HEK293 (cell line): ENCODE data around the gene EVI5.

ENCODE experiments used
- CTCF ChIA-PET: fragments of 350-600 bp; formaldehyde crosslinking; extraction: SDS; loops from one replicate; lab custom pipeline; 2021; ENCODE audit warnings: antibody characterized with exemption; lab: Yijun Ruan, JAX
- POLR2A ChIA-PET: fragments of 300-600 bp; formaldehyde crosslinking; extraction: SDS; loops from one replicate; lab custom pipeline; 2020; ENCODE audit warnings: antibody characterized with exemption, inconsistent platforms; lab: Yijun Ruan, JAX
- H3K27ac ChIP-seq: fragments of 200-500 bp; sonication (Bioruptor generic); 2 replicates; pipeline ENCODE4 v1.5.1; 2014; ENCODE audit warnings: low read depth, low read length, control low read depth, inconsistent platforms; ENCODE audit errors: extremely low read depth
- H3K36me3 ChIP-seq, 2 experiments: fragments of 200-500 bp in 1 of 2; sonication (Bioruptor generic) in 1 of 2; 1 replicate in 1 of 2; 2 replicates in 1 of 2; pipeline ENCODE4 v1.5.1; 2014 to 2017; ENCODE audit warnings: inconsistent platforms in 2 of 2, low read length in 2 of 2; ENCODE audit not compliant: control insufficient read depth in 2 of 2, insufficient read depth in 1 of 2
- H3K4me1 ChIP-seq: fragments of 200-500 bp; sonication (Bioruptor generic); 2 replicates; pipeline ENCODE4 v1.5.1; 2014; ENCODE audit warnings: mild to moderate bottlenecking, low read length, inconsistent platforms; ENCODE audit not compliant: control insufficient read depth, insufficient read depth
- H3K4me3 ChIP-seq: 2 replicates; pipeline ENCODE4 v1.5.1; 2011; ENCODE audit warnings: low read depth, mild to moderate bottlenecking, control low read depth, low read length, moderate library complexity
- H3K9me3 ChIP-seq: fragments of 200-500 bp; sonication (Bioruptor generic); 2 replicates; pipeline ENCODE4 v1.5.1; 2014; ENCODE audit warnings: low read depth, low read length, inconsistent platforms; ENCODE audit not compliant: control insufficient read depth, insufficient read depth
- EGR2 ChIP-seq: fragments of 450-650 bp; formaldehyde crosslinking; IDR thresholded peaks from 2 replicates; pipeline ENCODE4 v1.5.1; 2016; ENCODE audit warnings: low read depth, missing biosample characterization, missing genetic modification characterization
- KLF9 ChIP-seq: fragments of 450-650 bp; formaldehyde crosslinking; IDR thresholded peaks from 2 replicates; pipeline ENCODE4 v1.5.1; 2016; ENCODE audit warnings: missing biosample characterization, missing genetic modification characterization, low read depth
- PRDM1 ChIP-seq: fragments of 450-650 bp; formaldehyde crosslinking; IDR thresholded peaks from 2 replicates; pipeline ENCODE4; 2016; ENCODE audit warnings: missing biosample characterization, missing genetic modification characterization
- REPIN1 ChIP-seq: fragments of 450-650 bp; formaldehyde crosslinking; IDR thresholded peaks from 2 replicates; pipeline ENCODE4 v1.5.1; 2017; ENCODE audit warnings: missing biosample characterization, missing genetic modification characterization, low read depth
- SP7 ChIP-seq: fragments of 450-650 bp; formaldehyde crosslinking; IDR thresholded peaks from 2 replicates; pipeline ENCODE4 v1.5.1; 2016; ENCODE audit warnings: missing biosample characterization, missing genetic modification characterization
- ZBTB20 ChIP-seq: fragments of 450-650 bp; formaldehyde crosslinking; IDR thresholded peaks from 2 replicates; pipeline ENCODE4 v1.5.1; 2016; ENCODE audit warnings: missing biosample characterization, missing genetic modification characterization
- ZEB2 ChIP-seq: fragments of 450-650 bp; formaldehyde crosslinking; IDR thresholded peaks from 2 replicates; pipeline ENCODE4 v1.5.1; 2016; ENCODE audit warnings: missing biosample characterization, missing genetic modification characterization
- ZNF16 ChIP-seq: fragments of 450-650 bp; formaldehyde crosslinking; IDR thresholded peaks from 2 replicates; pipeline ENCODE4 v1.5.1; 2016; ENCODE audit warnings: low read depth, missing biosample characterization, missing genetic modification characterization
- ZNF266 ChIP-seq: fragments of 450-650 bp; formaldehyde crosslinking; IDR thresholded peaks from 2 replicates; pipeline ENCODE4 v1.5.1; 2016; ENCODE audit warnings: missing biosample characterization, missing genetic modification characterization, low read depth
- ZNF292 ChIP-seq: fragments of 450-650 bp; formaldehyde crosslinking; IDR thresholded peaks from 2 replicates; pipeline ENCODE4 v1.5.1; 2016; ENCODE audit warnings: low read depth, missing biosample characterization, missing genetic modification characterization, borderline replicate concordance
- ZNF335 ChIP-seq: fragments of 450-650 bp; formaldehyde crosslinking; conservative IDR thresholded peaks from 2 replicates; pipeline ENCODE4 v1.5.1; 2016; ENCODE audit warnings: missing biosample characterization, missing genetic modification characterization
- ZNF341 ChIP-seq: fragments of 450-650 bp; formaldehyde crosslinking; IDR thresholded peaks from 2 replicates; pipeline ENCODE4; 2016; ENCODE audit warnings: low read depth, missing biosample characterization, missing genetic modification characterization
- ZNF510 ChIP-seq: fragments of 450-650 bp; formaldehyde crosslinking; IDR thresholded peaks from 2 replicates; pipeline ENCODE4 v1.5.1; 2018; ENCODE audit warnings: mild to moderate bottlenecking, missing genetic modification characterization, missing biosample characterization; ENCODE audit not compliant: insufficient replicate concordance
- ZNF548 ChIP-seq: fragments of 450-650 bp; formaldehyde crosslinking; IDR thresholded peaks from 2 replicates; pipeline ENCODE4 v1.5.1; 2016; ENCODE audit warnings: missing biosample characterization, missing genetic modification characterization
- ZNF624 ChIP-seq: fragments of 450-650 bp; formaldehyde crosslinking; IDR thresholded peaks from 2 replicates; pipeline ENCODE4 v1.5.1; 2017; ENCODE audit warnings: missing biosample characterization, missing genetic modification characterization
- ZNF677 ChIP-seq: fragments of 450-650 bp; IDR thresholded peaks from 2 replicates; pipeline ENCODE4 v1.5.0; 2018; ENCODE audit warnings: missing biosample characterization, mild to moderate bottlenecking, missing genetic modification characterization, moderate library complexity
- ZSCAN16 ChIP-seq: fragments of 450-650 bp; formaldehyde crosslinking; IDR thresholded peaks from 2 replicates; pipeline ENCODE4 v1.5.1; 2016; ENCODE audit warnings: missing biosample characterization, missing genetic modification characterization
- TF ChIP-seq, protein P1 (sequence below): fragments of 450-650 bp; formaldehyde crosslinking; IDR thresholded peaks from 2 replicates; pipeline ENCODE4 v1.5.1; 2016; ENCODE audit warnings: missing biosample characterization, missing genetic modification characterization
- TF ChIP-seq, protein P2 (sequence below): fragments of 450-650 bp; formaldehyde crosslinking; conservative IDR thresholded peaks from 2 replicates; pipeline ENCODE4 v1.5.1; 2016; ENCODE audit warnings: low read depth, missing biosample characterization, missing genetic modification characterization
- TF ChIP-seq, protein P3 (sequence below): fragments of 450-650 bp; formaldehyde crosslinking; IDR thresholded peaks from 2 replicates; pipeline ENCODE4 v1.5.1; 2016; ENCODE audit warnings: missing biosample characterization, missing genetic modification characterization
- TF ChIP-seq, protein P4 (sequence below): fragments of 450-650 bp; formaldehyde crosslinking; IDR thresholded peaks from 2 replicates; pipeline ENCODE4 v1.5.1; 2017; ENCODE audit warnings: missing biosample characterization, missing genetic modification characterization

EVI5 gene

DNA sequence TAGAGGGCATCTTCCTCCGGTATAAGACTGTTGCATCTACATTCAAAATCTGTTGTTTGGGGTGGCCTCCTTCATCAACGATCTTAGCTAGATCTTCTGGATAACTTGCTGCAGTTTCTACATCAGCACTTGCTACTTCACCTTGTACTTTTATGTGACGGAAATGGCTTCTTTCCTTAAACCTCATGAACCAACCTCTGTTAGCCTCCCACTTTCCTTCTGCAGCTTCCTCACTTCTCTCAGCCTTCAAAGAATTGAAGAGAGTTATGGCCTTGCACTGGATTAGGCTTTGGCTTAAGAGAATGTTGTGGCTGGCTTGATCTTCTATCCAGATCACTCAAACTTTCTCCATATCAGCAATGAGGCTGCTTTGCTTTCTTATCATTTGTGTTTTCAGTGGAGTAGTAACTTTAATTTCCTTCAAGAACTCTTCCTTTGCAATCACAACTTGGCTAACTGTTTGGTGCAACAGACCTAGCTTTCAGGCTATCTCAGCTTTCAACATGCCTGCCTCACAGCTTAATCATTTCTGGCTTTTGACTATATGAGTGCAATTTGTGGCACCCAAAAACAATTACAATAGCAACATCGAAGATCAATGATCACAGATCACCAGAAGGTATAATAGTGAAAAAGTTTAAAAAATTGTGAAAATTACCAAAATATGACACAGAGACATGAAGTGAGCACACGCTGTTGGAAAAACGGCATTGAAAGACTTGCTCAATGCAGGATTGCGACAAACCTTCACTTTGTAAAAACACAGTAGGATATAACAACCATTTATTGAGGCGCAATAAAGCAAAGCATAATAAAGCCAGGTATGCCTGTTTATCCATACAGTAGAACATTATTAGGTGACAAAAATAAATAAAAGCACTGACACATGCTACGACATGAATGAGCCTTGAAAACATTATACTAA lies 241.5 kb downstream of the EVI5 start:
- Histone ChIP-seq H3K9me3 (no peaks in the 10 kb centered on the region), H3K36me3 (no peaks in the 10 kb centered on the region), H3K4me1 (peaks cover 2% of the 10 kb centered on the region; the same call in 1 of the 2 replicates), H3K27ac (no peak overlapping the region), H3K4me3 (no peak overlapping the region)
- ChIA-PET POLR2A (interaction anchor here (0.6 kb wide), 1 partner anchor 41 kb away, joined by 8 read pairs; no protein-coding TSS in a partner anchor), CTCF (no interaction called here)
- TF ChIP-seq ZNF624 (tag by site-specific recombination) (no peak), ZNF548 (no peak), KLF9 (tag by site-specific recombination) (no peak), ZNF292 (tag by site-specific recombination) (no peak), ZNF335 (no peak), ZNF16 (tag by site-specific recombination) (no peak), ZNF510 (tag by site-specific recombination) (no peak), REPIN1 (no peak), ZBTB20 (tag by site-specific recombination) (no peak), EGR2 (tag by site-specific recombination) (no peak), ZNF677 (tag by site-specific recombination) (no peak), ZSCAN16 (tag by site-specific recombination) (no peak), ZNF341 (tag by site-specific recombination) (no peak), ZNF266 (tag by site-specific recombination) (no peak), ZEB2 (no peak)
- TF ChIP-seq, protein P1, sequence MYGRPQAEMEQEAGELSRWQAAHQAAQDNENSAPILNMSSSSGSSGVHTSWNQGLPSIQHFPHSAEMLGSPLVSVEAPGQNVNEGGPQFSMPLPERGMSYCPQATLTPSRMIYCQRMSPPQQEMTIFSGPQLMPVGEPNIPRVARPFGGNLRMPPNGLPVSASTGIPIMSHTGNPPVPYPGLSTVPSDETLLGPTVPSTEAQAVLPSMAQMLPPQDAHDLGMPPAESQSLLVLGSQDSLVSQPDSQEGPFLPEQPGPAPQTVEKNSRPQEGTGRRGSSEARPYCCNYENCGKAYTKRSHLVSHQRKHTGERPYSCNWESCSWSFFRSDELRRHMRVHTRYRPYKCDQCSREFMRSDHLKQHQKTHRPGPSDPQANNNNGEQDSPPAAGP (tag by site-specific recombination) = no peak
- TF ChIP-seq, protein P2, sequence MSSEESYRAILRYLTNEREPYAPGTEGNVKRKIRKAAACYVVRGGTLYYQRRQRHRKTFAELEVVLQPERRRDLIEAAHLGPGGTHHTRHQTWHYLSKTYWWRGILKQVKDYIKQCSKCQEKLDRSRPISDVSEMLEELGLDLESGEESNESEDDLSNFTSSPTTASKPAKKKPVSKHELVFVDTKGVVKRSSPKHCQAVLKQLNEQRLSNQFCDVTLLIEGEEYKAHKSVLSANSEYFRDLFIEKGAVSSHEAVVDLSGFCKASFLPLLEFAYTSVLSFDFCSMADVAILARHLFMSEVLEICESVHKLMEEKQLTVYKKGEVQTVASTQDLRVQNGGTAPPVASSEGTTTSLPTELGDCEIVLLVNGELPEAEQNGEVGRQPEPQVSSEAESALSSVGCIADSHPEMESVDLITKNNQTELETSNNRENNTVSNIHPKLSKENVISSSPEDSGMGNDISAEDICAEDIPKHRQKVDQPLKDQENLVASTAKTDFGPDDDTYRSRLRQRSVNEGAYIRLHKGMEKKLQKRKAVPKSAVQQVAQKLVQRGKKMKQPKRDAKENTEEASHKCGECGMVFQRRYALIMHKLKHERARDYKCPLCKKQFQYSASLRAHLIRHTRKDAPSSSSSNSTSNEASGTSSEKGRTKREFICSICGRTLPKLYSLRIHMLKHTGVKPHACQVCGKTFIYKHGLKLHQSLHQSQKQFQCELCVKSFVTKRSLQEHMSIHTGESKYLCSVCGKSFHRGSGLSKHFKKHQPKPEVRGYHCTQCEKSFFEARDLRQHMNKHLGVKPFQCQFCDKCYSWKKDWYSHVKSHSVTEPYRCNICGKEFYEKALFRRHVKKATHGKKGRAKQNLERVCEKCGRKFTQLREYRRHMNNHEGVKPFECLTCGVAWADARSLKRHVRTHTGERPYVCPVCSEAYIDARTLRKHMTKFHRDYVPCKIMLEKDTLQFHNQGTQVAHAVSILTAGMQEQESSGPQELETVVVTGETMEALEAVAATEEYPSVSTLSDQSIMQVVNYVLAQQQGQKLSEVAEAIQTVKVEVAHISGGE (tag by site-specific recombination) = no peak

DNA sequence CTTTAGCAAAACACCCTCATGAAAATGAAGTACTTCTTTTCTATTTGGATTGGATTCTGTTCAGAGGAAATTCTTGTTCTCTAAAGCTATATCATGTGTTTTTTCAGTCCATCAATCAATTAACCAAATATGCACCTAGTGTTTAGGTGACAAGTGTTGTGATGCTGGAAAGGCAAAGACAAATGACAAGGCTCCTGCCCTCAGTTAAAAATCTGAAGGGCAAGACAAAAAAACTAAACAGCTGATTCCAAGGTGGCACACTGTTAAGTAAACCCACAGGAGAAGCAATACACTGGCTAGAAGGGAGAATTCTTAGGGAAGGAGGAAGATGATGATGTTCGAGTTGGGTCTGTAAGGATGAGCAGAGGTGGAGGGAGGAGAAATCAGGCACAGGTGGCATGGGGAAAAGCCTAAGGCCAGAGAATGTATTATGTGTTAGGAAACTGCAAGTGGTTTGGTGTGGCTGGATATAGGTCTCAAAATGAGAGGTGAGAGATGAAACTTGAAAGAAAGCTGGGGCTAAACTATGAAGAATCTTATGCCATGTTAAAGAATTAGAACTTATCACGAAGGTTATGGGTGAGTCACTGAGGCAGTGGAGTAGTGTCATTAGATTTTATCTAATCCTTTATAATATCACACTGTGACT lies 246.4 kb downstream of the EVI5 start:
- no peak overlapping the region for H3K27ac ChIP-seq
- CTCF ChIA-PET = interaction anchor here (0.6 kb wide), 1 partner anchor 1696 kb away, joined by 3 read pairs; no protein-coding TSS in a partner anchor
- no peak overlapping the region for H3K4me3 ChIP-seq
- TF ChIP-seq, protein P3, sequence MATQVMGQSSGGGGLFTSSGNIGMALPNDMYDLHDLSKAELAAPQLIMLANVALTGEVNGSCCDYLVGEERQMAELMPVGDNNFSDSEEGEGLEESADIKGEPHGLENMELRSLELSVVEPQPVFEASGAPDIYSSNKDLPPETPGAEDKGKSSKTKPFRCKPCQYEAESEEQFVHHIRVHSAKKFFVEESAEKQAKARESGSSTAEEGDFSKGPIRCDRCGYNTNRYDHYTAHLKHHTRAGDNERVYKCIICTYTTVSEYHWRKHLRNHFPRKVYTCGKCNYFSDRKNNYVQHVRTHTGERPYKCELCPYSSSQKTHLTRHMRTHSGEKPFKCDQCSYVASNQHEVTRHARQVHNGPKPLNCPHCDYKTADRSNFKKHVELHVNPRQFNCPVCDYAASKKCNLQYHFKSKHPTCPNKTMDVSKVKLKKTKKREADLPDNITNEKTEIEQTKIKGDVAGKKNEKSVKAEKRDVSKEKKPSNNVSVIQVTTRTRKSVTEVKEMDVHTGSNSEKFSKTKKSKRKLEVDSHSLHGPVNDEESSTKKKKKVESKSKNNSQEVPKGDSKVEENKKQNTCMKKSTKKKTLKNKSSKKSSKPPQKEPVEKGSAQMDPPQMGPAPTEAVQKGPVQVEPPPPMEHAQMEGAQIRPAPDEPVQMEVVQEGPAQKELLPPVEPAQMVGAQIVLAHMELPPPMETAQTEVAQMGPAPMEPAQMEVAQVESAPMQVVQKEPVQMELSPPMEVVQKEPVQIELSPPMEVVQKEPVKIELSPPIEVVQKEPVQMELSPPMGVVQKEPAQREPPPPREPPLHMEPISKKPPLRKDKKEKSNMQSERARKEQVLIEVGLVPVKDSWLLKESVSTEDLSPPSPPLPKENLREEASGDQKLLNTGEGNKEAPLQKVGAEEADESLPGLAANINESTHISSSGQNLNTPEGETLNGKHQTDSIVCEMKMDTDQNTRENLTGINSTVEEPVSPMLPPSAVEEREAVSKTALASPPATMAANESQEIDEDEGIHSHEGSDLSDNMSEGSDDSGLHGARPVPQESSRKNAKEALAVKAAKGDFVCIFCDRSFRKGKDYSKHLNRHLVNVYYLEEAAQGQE = no peak
- TF ChIP-seq ZBTB20 (tag by site-specific recombination) (peak; percentile 57; the same call in 1 of the 2 replicates), SP7 (tag by site-specific recombination) (peak; percentile 16; the same call in 1 of the 2 replicates), PRDM1 (peak; percentile 29; the same call in 1 of the 2 replicates)
- TF ChIP-seq, protein P4, sequence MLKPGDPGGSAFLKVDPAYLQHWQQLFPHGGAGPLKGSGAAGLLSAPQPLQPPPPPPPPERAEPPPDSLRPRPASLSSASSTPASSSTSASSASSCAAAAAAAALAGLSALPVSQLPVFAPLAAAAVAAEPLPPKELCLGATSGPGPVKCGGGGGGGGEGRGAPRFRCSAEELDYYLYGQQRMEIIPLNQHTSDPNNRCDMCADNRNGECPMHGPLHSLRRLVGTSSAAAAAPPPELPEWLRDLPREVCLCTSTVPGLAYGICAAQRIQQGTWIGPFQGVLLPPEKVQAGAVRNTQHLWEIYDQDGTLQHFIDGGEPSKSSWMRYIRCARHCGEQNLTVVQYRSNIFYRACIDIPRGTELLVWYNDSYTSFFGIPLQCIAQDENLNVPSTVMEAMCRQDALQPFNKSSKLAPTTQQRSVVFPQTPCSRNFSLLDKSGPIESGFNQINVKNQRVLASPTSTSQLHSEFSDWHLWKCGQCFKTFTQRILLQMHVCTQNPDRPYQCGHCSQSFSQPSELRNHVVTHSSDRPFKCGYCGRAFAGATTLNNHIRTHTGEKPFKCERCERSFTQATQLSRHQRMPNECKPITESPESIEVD (tag by site-specific recombination) = peak; percentile 27; the same call in 1 of the 2 replicates

More for the DNA sequence above, 246.4 kb downstream of the EVI5 start:
- H3K36me3 ChIP-seq = no peaks in the 10 kb centered on the region
- POLR2A ChIA-PET = no interaction called here
- no peaks in the 10 kb centered on the region for H3K9me3 ChIP-seq
- peaks cover 5% of the 10 kb centered on the region for H3K4me1 ChIP-seq
